Right lobe of liver (tissue), 4 donors: Measurements from ENCODE around the gene CNOT8.
"Not testable (repeated sequence)": the region's sequence is repeated elsewhere in the genome, so short reads cannot be mapped to it uniquely, and the experiment has no call there.

ENCODE experiments used
- POLR2A ChIP-seq: fragments of 450-650 bp; IDR thresholded peaks from one replicate; pipeline ENCODE4 v1.6.1; 2017; ENCODE audit warnings: antibody characterized with exemption, mild to moderate bottlenecking
- TF ChIP-seq, protein P1 (sequence below), 4 donors: fragments of 200-600 bp in 3 of 4; fragments of 450-650 bp in 1 of 4; IDR thresholded peaks; one replicate each; pipeline versions ENCODE4 v1.5.1 to v1.8.0; 2016 to 2022; ENCODE audit warnings: antibody characterized with exemption in 4 of 4, mild to moderate bottlenecking in 2 of 4
- donor health status: DM: no; HTN: no; CAD: no.
- donor health status: DM: no; HTN: no; CAD: no.
- donor health status: DM: no; HTN: yes; CAD: no.

DNA sequence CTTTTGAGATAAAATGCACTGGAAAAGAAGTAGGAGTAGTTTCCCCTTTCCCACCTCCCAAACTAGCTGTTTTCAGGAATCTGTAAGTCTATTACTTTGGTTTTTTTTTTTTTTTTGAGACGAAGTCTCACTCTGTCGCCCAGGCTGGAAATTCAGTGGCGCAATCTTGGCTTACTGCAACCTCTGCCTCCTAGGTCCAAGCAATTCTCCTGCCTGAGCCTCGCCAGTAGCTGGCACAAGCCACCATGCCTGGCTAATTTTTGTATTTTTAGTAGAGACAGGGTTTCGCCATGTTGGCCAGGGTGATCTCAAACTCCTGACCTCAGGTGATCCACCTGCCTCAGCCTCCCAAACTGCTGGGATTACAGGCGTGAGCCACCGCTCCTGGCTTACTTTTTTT lies 47.2 kb downstream of the CNOT8 start:
- TF ChIP-seq, protein P1, sequence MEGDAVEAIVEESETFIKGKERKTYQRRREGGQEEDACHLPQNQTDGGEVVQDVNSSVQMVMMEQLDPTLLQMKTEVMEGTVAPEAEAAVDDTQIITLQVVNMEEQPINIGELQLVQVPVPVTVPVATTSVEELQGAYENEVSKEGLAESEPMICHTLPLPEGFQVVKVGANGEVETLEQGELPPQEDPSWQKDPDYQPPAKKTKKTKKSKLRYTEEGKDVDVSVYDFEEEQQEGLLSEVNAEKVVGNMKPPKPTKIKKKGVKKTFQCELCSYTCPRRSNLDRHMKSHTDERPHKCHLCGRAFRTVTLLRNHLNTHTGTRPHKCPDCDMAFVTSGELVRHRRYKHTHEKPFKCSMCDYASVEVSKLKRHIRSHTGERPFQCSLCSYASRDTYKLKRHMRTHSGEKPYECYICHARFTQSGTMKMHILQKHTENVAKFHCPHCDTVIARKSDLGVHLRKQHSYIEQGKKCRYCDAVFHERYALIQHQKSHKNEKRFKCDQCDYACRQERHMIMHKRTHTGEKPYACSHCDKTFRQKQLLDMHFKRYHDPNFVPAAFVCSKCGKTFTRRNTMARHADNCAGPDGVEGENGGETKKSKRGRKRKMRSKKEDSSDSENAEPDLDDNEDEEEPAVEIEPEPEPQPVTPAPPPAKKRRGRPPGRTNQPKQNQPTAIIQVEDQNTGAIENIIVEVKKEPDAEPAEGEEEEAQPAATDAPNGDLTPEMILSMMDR (IDR thresholded peaks at IDR 0.05), result not testable (repeated sequence)
- TF ChIP-seq POLR2A, result not testable (repeated sequence)
